SJSA1 (cell line): ENCODE results near the gene LRRC4B. TPM values are rescaled to one million over a fixed set of nuclear protein-coding genes. Genes with fewer than 3 reads are reported as not detected.
"Not testable (repeated sequence)": the region's sequence is repeated elsewhere in the genome, so short reads cannot be mapped to it uniquely, and the experiment has no call there.

Experiments used
- DNase-seq, 2 experiments: peaks; one replicate each; pipeline ENCODE4 v3.0.0-alpha.2; 2015 to 2020; ENCODE audit warnings: low spot score in 2 of 2, low read depth in 1 of 2
- H3K27ac ChIP-seq: fragments of 250-450 bp; sonication (Bioruptor Pico); 2 replicates; pipeline ENCODE4 v1.5.1; 2020; ENCODE audit warnings: mild to moderate bottlenecking, moderate library complexity
- H3K27me3 ChIP-seq: fragments of 250-450 bp; sonication (Bioruptor Pico); replicated peaks from 2 replicates; pipeline ENCODE4 v1.5.1; 2020; ENCODE audit warnings: mild to moderate bottlenecking, moderate library complexity
- H3K36me3 ChIP-seq: fragments of 250-450 bp; sonication (Bioruptor Pico); 2 replicates; pipeline ENCODE4 v1.5.1; 2020; ENCODE audit warnings: mild to moderate bottlenecking
- H3K4me1 ChIP-seq: fragments of 250-450 bp; sonication (Bioruptor Pico); replicated peaks from 2 replicates; pipeline ENCODE4 v1.6.1; 2021; ENCODE audit warnings: mild to moderate bottlenecking
- H3K4me3 ChIP-seq: fragments of 250-450 bp; sonication (Bioruptor Pico); 2 replicates; pipeline ENCODE4 v1.5.1; 2020; ENCODE audit warnings: mild to moderate bottlenecking
- H3K9me3 ChIP-seq: fragments of 250-450 bp; sonication (Bioruptor Pico); replicated peaks from 2 replicates; pipeline ENCODE4 v1.5.1; 2020; ENCODE audit warnings: mild to moderate bottlenecking
- total RNA-seq: library from RNA; depleted of rRNA; stranded (reverse); fragments of >200 nt; shearing (Covaris generic); gene quantifications from 2 replicates; pipeline ENCODE4 v1.2.3, GENCODE V29; 2014

Gene LRRC4B
- total RNA-seq, 1 experiment from 2014 or later, result not detected

- Histone ChIP-seq H3K27me3 (peaks cover 14% of the 10 kb centered on the region; the same call in 1 of the 2 replicates), H3K36me3 (no peaks in the 10 kb centered on the region), H3K4me3 (no peak overlapping the region), H3K9me3 (no peaks in the 10 kb centered on the region), H3K4me1 (no peaks in the 10 kb centered on the region), H3K27ac (no peak overlapping the region)
- DNase-seq, result no peak
These were observed 22.0 kb upstream of the LRRC4B start for GRCh38 chr19:50590191-50590590.

- not testable (repeated sequence) for DNase-seq, H3K4me1 ChIP-seq, H3K27ac ChIP-seq, H3K9me3 ChIP-seq, H3K4me3 ChIP-seq, H3K36me3 ChIP-seq
- H3K27me3 ChIP-seq, result peaks cover 18% of the 10 kb centered on the region
These were observed 13.8 kb upstream of the LRRC4B start for GRCh38 chr19:50581795-50582660.

- Histone ChIP-seq H3K4me1 (no peaks in the 10 kb centered on the region), H3K4me3 (no peak overlapping the region), H3K9me3 (no peaks in the 10 kb centered on the region), H3K27me3 (peaks cover 18% of the 10 kb centered on the region), H3K36me3 (no peaks in the 10 kb centered on the region), H3K27ac (no peak overlapping the region)
- no peak for DNase-seq
These were observed 12.9 kb upstream of the LRRC4B start for GRCh38 chr19:50580970-50581634.

- H3K4me3 ChIP-seq, result no peak overlapping the region
- H3K27ac ChIP-seq, result no peak overlapping the region
- peaks cover 22% of the 10 kb centered on the region for H3K27me3 ChIP-seq
- H3K9me3 ChIP-seq, result no peaks in the 10 kb centered on the region
- no peaks in the 10 kb centered on the region for H3K36me3 ChIP-seq
- H3K4me1 ChIP-seq, result no peaks in the 10 kb centered on the region
- no peak for DNase-seq
These were observed 12.0 kb upstream of the LRRC4B start for GRCh38 chr19:50580240-50580639.

GRCh38 chr19:50576769-50577168 is 8.5 kb upstream of the LRRC4B start:
- not testable (repeated sequence) for H3K9me3 ChIP-seq, DNase-seq, H3K36me3 ChIP-seq, H3K4me1 ChIP-seq, H3K27ac ChIP-seq, H3K4me3 ChIP-seq
- H3K27me3 ChIP-seq, result peaks cover 29% of the 10 kb centered on the region

GRCh38 chr19:50573741-50574461 is 5.7 kb upstream of the LRRC4B start:
- Histone ChIP-seq H3K27me3 (peaks cover 15% of the 10 kb centered on the region), H3K4me3 (no peak overlapping the region), H3K9me3 (no peaks in the 10 kb centered on the region), H3K4me1 (no peaks in the 10 kb centered on the region), H3K36me3 (no peaks in the 10 kb centered on the region), H3K27ac (no peak overlapping the region)
- DNase-seq, result no peak

- peaks cover 24% of the 10 kb centered on the region for H3K27me3 ChIP-seq
- H3K9me3 ChIP-seq, result no peaks in the 10 kb centered on the region
- no peaks in the 10 kb centered on the region for H3K4me1 ChIP-seq
- no peaks in the 10 kb centered on the region for H3K36me3 ChIP-seq
- no peak for DNase-seq
- H3K4me3 ChIP-seq, result no peak overlapping the region
- H3K27ac ChIP-seq, result no peak overlapping the region
These were observed 2.8 kb upstream of the LRRC4B start for GRCh38 chr19:50570997-50571396.

GRCh38 chr19:50569938-50570540 is 1.8 kb upstream of the LRRC4B start:
- Histone ChIP-seq H3K4me1 (no peaks in the 10 kb centered on the region), H3K27ac (no peak overlapping the region), H3K27me3 (peaks cover 28% of the 10 kb centered on the region), H3K9me3 (no peaks in the 10 kb centered on the region), H3K4me3 (no peak overlapping the region), H3K36me3 (no peaks in the 10 kb centered on the region)
- DNase-seq, result no peak

- Histone ChIP-seq H3K4me1 (no peaks in the 10 kb centered on the region), H3K27ac (no peak overlapping the region), H3K4me3 (no peak overlapping the region), H3K27me3 (peaks cover 30% of the 10 kb centered on the region), H3K9me3 (no peaks in the 10 kb centered on the region), H3K36me3 (no peaks in the 10 kb centered on the region)
- no peak for DNase-seq
These were observed 778 bp upstream of the LRRC4B start for GRCh38 chr19:50568728-50569698.

- Histone ChIP-seq H3K9me3 (no peaks in the 10 kb centered on the region), H3K27ac (no peak overlapping the region), H3K4me3 (no peak overlapping the region), H3K4me1 (no peaks in the 10 kb centered on the region), H3K27me3 (peaks cover 31% of the 10 kb centered on the region), H3K36me3 (no peaks in the 10 kb centered on the region)
- DNase-seq, result no peak
These were observed 988 bp downstream of the LRRC4B start for GRCh38 chr19:50567052-50567841.

GRCh38 chr19:50565984-50566903 is 2.0 kb downstream of the LRRC4B start:
- Histone ChIP-seq H3K4me3 (no peak overlapping the region), H3K4me1 (no peaks in the 10 kb centered on the region), H3K36me3 (no peaks in the 10 kb centered on the region), H3K9me3 (no peaks in the 10 kb centered on the region), H3K27ac (no peak overlapping the region), H3K27me3 (peaks cover 40% of the 10 kb centered on the region)
- no peak for DNase-seq
